ENCODE data around the gene CUBN.

CUBN gene

DNA sequence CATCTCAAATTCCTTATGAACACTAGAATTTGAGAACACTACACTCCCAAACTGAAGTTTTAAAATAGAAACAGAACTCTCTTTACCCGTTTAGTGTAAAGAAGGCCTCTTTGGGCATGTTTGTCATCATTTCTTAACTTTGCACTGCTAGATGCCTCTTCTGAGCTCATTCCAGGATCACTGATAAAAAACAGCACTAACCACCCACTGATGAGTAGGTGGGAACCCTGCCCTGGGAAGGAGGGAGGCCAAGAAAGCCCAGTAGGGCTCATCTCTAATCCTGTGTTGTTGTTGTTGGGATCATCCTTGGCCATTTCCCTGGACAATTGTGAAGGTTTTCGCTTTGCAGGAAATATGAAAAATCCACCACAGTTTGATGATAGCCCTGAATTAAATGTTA is 68.2 kb downstream of the CUBN start:
- peak; percentile 32 for DNase-seq (ENCODE audit: low read depth)
- no peak for TF ChIP-seq CTCF (conservative IDR thresholded peaks at IDR 0.05; ENCODE audit: low read depth, low read length)
- no peak overlapping the region for H3K4me3 ChIP-seq (ENCODE audit: low read depth, low read length)

DNA sequence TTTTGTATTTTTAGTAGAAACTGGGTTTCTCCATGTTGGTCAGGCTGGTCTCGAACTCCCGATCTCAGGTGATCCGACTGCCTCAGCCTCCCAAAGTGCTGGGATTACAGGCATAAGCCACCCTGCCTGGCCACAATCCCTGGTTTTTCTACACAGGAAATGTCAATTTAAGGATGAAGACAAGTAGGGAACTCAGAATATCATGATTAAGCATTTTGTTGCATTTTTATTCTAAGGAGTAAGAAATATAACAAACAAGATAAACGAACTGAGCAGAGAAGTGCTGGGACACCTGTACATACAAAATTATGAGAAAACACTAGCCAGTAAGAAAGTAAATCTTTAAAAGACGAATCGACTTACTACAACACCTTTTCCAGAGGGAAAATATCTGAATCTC is 69.3 kb downstream of the CUBN start:
- H3K4me3 ChIP-seq (ENCODE audit: low read depth, low read length) = no peak overlapping the region
- no peak for DNase-seq (ENCODE audit: low read depth)
- TF ChIP-seq CTCF (conservative IDR thresholded peaks at IDR 0.05; ENCODE audit: low read depth, low read length) = no peak

DNA sequence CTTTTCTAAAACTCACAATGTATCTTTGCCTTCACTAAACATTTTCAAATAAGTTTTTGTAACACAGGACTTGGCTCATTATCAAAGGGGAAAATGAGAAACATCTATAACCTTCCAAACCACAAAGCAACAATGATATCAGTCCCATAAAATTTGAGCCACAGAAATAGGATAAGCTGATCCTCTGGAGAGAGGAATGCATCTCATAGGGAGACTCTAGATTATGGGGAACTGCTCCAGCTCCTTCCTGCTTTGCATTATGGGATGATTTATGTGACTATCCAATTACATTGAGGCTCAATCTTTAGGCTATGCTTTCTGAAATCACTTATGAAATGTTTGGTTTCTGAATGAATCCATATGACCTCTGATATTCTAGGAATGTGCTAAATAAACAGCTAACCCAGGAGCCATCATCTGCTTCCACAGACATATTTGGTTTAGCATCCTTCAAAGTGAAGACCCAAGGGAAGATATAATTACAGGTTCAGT is 70.4 kb downstream of the CUBN start:
- no peak for TF ChIP-seq CTCF (conservative IDR thresholded peaks at IDR 0.05; ENCODE audit: low read depth, low read length)
- DNase-seq (ENCODE audit: low read depth) = peak; percentile 90
- H3K4me3 ChIP-seq (ENCODE audit: low read depth, low read length) = no peak overlapping the region

GRCh38 chr10:17058093-17058492 is 71.5 kb downstream of the CUBN start:
- H3K4me3 ChIP-seq (ENCODE audit: low read depth, low read length) = no peak overlapping the region
- no peak for DNase-seq (ENCODE audit: low read depth)
- TF ChIP-seq CTCF (conservative IDR thresholded peaks at IDR 0.05; ENCODE audit: low read depth, low read length) = no peak

GRCh38 chr10:17056781-17057428 is 72.7 kb downstream of the CUBN start:
- TF ChIP-seq CTCF (conservative IDR thresholded peaks at IDR 0.05; ENCODE audit: low read depth, low read length) = no peak
- peak; percentile 62 for DNase-seq (ENCODE audit: low read depth)
- H3K4me3 ChIP-seq (ENCODE audit: low read depth, low read length) = no peak overlapping the region

GRCh38 chr10:17053513-17053912 is 76.1 kb downstream of the CUBN start:
- no peak for DNase-seq (ENCODE audit: low read depth)
- no peak overlapping the region for H3K4me3 ChIP-seq (ENCODE audit: low read depth, low read length)
- TF ChIP-seq CTCF (conservative IDR thresholded peaks at IDR 0.05; ENCODE audit: low read depth, low read length) = no peak

DNA sequence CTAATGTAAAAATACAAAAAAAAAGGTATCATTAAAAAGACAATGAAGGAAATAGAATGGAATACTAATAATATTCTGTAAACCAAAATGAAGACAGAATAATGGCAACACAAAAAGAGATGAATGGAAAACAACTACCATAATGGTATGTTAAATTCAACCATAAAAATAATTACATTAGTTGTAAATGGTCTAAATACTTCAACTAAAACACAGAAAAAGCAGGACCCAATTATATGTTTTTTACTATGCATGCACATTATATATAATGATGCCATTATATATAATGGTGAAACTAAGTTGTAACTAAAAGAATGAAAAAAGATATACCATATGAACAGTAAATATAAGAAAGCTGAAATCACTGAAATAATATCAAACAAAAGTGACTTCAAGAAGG is 76.5 kb downstream of the CUBN start:
- TF ChIP-seq CTCF (conservative IDR thresholded peaks at IDR 0.05; ENCODE audit: low read depth, low read length) = no peak
- no peak for DNase-seq (ENCODE audit: low read depth)
- no peak overlapping the region for H3K4me3 ChIP-seq (ENCODE audit: low read depth, low read length)

All from choroid plexus epithelial cell (primary cell).